Measurements from ENCODE around the gene CCDC8. TPM values are rescaled to one million over a fixed set of nuclear protein-coding genes. Genes with fewer than 3 reads are reported as not detected.
"Not testable (repeated sequence)": the region's sequence is repeated elsewhere in the genome, so short reads cannot be mapped to it uniquely, and the experiment has no call there.

The CCDC8 gene
- total RNA-seq, 1 experiment from 2014 or later: 44.3 TPM

- no peaks in the 10 kb centered on the region for H3K36me3 ChIP-seq (replicated peaks; ENCODE audit: control insufficient read depth, insufficient read depth, low read length)
- H3K4me3 ChIP-seq (ENCODE audit: insufficient read depth, low read depth, low read length): no peak overlapping the region
- peaks cover 2% of the 10 kb centered on the region for H3K27me3 ChIP-seq (ENCODE audit: control insufficient read depth, insufficient read depth, low read length)
- no peak for DNase-seq
Observed at GRCh38 chr19:46402725-46403124, 10.6 kb downstream of the CCDC8 start.

- H3K27me3 ChIP-seq (ENCODE audit: control insufficient read depth, insufficient read depth, low read length); H3K4me3 ChIP-seq (ENCODE audit: insufficient read depth, low read depth, low read length); H3K36me3 ChIP-seq (replicated peaks; ENCODE audit: control insufficient read depth, insufficient read depth, low read length); DNase-seq: not testable (repeated sequence)
Observed at GRCh38 chr19:46397801-46398479, 15.4 kb downstream of the CCDC8 start.

- Histone ChIP-seq H3K36me3 (replicated peaks; ENCODE audit: control insufficient read depth, insufficient read depth, low read length) (peaks cover 4% of the 10 kb centered on the region), H3K4me3 (ENCODE audit: insufficient read depth, low read depth, low read length) (no peak overlapping the region), H3K27me3 (ENCODE audit: control insufficient read depth, insufficient read depth, low read length) (no peaks in the 10 kb centered on the region)
- DNase-seq: no peak
Observed at GRCh38 chr19:46394402-46394797, 19.0 kb downstream of the CCDC8 start.

GRCh38 chr19:46393456-46394401, 19.6 kb downstream of the CCDC8 start:
- H3K4me3 ChIP-seq (ENCODE audit: insufficient read depth, low read depth, low read length): no peak overlapping the region
- no peak for DNase-seq
- H3K36me3 ChIP-seq (replicated peaks; ENCODE audit: control insufficient read depth, insufficient read depth, low read length): peaks cover 5% of the 10 kb centered on the region
- no peaks in the 10 kb centered on the region for H3K27me3 ChIP-seq (ENCODE audit: control insufficient read depth, insufficient read depth, low read length)

GRCh38 chr19:46392837-46393236, 20.5 kb downstream of the CCDC8 start:
- Histone ChIP-seq H3K4me3 (ENCODE audit: insufficient read depth, low read depth, low read length) (no peak overlapping the region), H3K27me3 (ENCODE audit: control insufficient read depth, insufficient read depth, low read length) (no peaks in the 10 kb centered on the region)
- DNase-seq: no peak

GRCh38 chr19:46392252-46392801, 21.0 kb downstream of the CCDC8 start:
- DNase-seq: no peak
- Histone ChIP-seq H3K27me3 (ENCODE audit: control insufficient read depth, insufficient read depth, low read length) (no peaks in the 10 kb centered on the region), H3K36me3 (replicated peaks; ENCODE audit: control insufficient read depth, insufficient read depth, low read length) (peaks cover 12% of the 10 kb centered on the region), H3K4me3 (ENCODE audit: insufficient read depth, low read depth, low read length) (no peak overlapping the region)

More at GRCh38 chr19:46392837-46393236, 20.5 kb downstream of the CCDC8 start:
- H3K36me3 ChIP-seq (replicated peaks; ENCODE audit: control insufficient read depth, insufficient read depth, low read length): peaks cover 9% of the 10 kb centered on the region

- no peak overlapping the region for H3K4me3 ChIP-seq (ENCODE audit: insufficient read depth, low read depth, low read length)
- peaks cover 17% of the 10 kb centered on the region for H3K36me3 ChIP-seq (replicated peaks; ENCODE audit: control insufficient read depth, insufficient read depth, low read length)
- no peak for DNase-seq
- no peaks in the 10 kb centered on the region for H3K27me3 ChIP-seq (ENCODE audit: control insufficient read depth, insufficient read depth, low read length)
Observed at GRCh38 chr19:46391296-46392251, 21.8 kb downstream of the CCDC8 start.

GRCh38 chr19:46390866-46391265, 22.5 kb downstream of the CCDC8 start:
- no peaks in the 10 kb centered on the region for H3K27me3 ChIP-seq (ENCODE audit: control insufficient read depth, insufficient read depth, low read length)
- no peak for DNase-seq
- H3K36me3 ChIP-seq (replicated peaks; ENCODE audit: control insufficient read depth, insufficient read depth, low read length): peaks cover 19% of the 10 kb centered on the region
- no peak overlapping the region for H3K4me3 ChIP-seq (ENCODE audit: insufficient read depth, low read depth, low read length)

GRCh38 chr19:46390121-46390858, 23.1 kb downstream of the CCDC8 start:
- Histone ChIP-seq H3K36me3 (replicated peaks; ENCODE audit: control insufficient read depth, insufficient read depth, low read length) (peaks cover 19% of the 10 kb centered on the region), H3K4me3 (ENCODE audit: insufficient read depth, low read depth, low read length) (no peak overlapping the region), H3K27me3 (ENCODE audit: control insufficient read depth, insufficient read depth, low read length) (no peaks in the 10 kb centered on the region)
- peak; percentile 86 for DNase-seq

GRCh38 chr19:46388311-46389095, 24.9 kb downstream of the CCDC8 start:
- peaks cover 30% of the 10 kb centered on the region for H3K36me3 ChIP-seq (replicated peaks; ENCODE audit: control insufficient read depth, insufficient read depth, low read length)
- H3K27me3 ChIP-seq (ENCODE audit: control insufficient read depth, insufficient read depth, low read length): no peaks in the 10 kb centered on the region
- no peak for DNase-seq
- no peak overlapping the region for H3K4me3 ChIP-seq (ENCODE audit: insufficient read depth, low read depth, low read length)

- Histone ChIP-seq H3K4me3 (ENCODE audit: insufficient read depth, low read depth, low read length) (no peak overlapping the region), H3K27me3 (ENCODE audit: control insufficient read depth, insufficient read depth, low read length) (no peaks in the 10 kb centered on the region), H3K36me3 (replicated peaks; ENCODE audit: control insufficient read depth, insufficient read depth, low read length) (peaks cover 34% of the 10 kb centered on the region)
- no peak for DNase-seq
Observed at GRCh38 chr19:46387713-46388130, 25.6 kb downstream of the CCDC8 start.

- H3K36me3 ChIP-seq (replicated peaks; ENCODE audit: control insufficient read depth, insufficient read depth, low read length): peaks cover 35% of the 10 kb centered on the region
- no peak for DNase-seq
- H3K27me3 ChIP-seq (ENCODE audit: control insufficient read depth, insufficient read depth, low read length): no peaks in the 10 kb centered on the region
- H3K4me3 ChIP-seq (ENCODE audit: insufficient read depth, low read depth, low read length): no peak overlapping the region
Observed at GRCh38 chr19:46386996-46387712, 26.2 kb downstream of the CCDC8 start.
